T-helper 2 cell treated with Interferon-gamma antibody and Interleukin-4, amounts not matched to agents 5 μg/mL and 100 μg/mL, for 36 hours (primary cell): Measurements from ENCODE around the gene AMN1.

Source experiments
- DNase-seq: peaks from one replicate; pipeline ENCODE4 v3.0.0; 2021; ENCODE audit warnings: low spot score
- H3K27ac Mint-ChIP-seq: one replicate; pipeline ENCODE4 v1.8.0; 2021; ENCODE audit warnings: mild to moderate bottlenecking, mixed read lengths
- H3K27me3 Mint-ChIP-seq: one replicate; pipeline ENCODE4 v1.8.0; 2021; ENCODE audit warnings: low read depth, mixed read lengths
- H3K36me3 Mint-ChIP-seq: one replicate; pipeline ENCODE4 v1.8.0; 2021; ENCODE audit warnings: low read depth, mixed read lengths
- H3K4me1 Mint-ChIP-seq: one replicate; pipeline ENCODE4 v1.8.0; 2021; ENCODE audit warnings: low read depth, mixed read lengths
- H3K4me3 Mint-ChIP-seq: one replicate; pipeline ENCODE4 v1.8.0; 2022; ENCODE audit warnings: mild to moderate bottlenecking, moderate library complexity, mixed read lengths
- H3K9me3 Mint-ChIP-seq: one replicate; pipeline ENCODE4 v1.8.0; 2021; ENCODE audit warnings: mixed read lengths

The AMN1 gene

GRCh38 chr12:31626270-31626995, 102.4 kb downstream of the AMN1 start:
- Mint-ChIP-seq H3K4me3 (no peak overlapping the region), H3K4me1 (no peaks in the 10 kb centered on the region), H3K36me3 (no peaks in the 10 kb centered on the region), H3K9me3 (no peaks in the 10 kb centered on the region), H3K27me3 (no peaks in the 10 kb centered on the region), H3K27ac (no peak overlapping the region)
- no peak for DNase-seq

DNA sequence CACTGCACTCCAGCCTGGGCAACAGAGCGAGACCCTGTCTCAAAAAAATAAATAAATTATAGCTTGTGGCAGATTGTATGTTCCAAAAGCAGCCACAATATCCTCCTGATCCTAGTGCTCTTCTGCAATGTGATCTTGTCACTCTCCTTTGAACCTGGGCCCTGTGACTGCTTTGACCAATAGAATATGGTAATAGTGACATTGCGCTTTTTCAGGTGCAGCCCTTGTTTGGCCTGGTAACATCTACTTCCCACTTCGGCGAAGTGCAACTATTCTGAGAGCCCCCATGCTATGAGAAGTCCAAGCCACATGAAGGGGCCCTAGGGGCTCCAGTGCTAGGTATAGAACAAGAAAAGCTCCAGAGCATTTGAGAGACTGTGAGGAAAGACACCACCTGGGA, 106.8 kb downstream of the AMN1 start:
- peaks cover 2% of the 10 kb centered on the region for H3K4me1 Mint-ChIP-seq
- H3K4me3 Mint-ChIP-seq: no peak overlapping the region
- H3K27me3 Mint-ChIP-seq: no peaks in the 10 kb centered on the region
- no peaks in the 10 kb centered on the region for H3K36me3 Mint-ChIP-seq
- no peaks in the 10 kb centered on the region for H3K9me3 Mint-ChIP-seq
- no peak for DNase-seq
- H3K27ac Mint-ChIP-seq: no peak overlapping the region
